Testis (tissue), 3 donors: ENCODE data around the gene FIGNL2. TPM values are rescaled to one million over a fixed set of nuclear protein-coding genes. Genes with fewer than 3 reads are reported as not detected.

Source experiments
- DNase-seq: peaks from one replicate; pipeline ENCODE4 v3.0.0-alpha.2; 2019
- H3K27ac ChIP-seq, 2 donors: fragments of 200-600 bp; sonication (generic); one replicate each; pipeline ENCODE4 v1.5.1; 2019
- H3K27me3 ChIP-seq: fragments of 200-600 bp; sonication (generic); one replicate; pipeline ENCODE4 v1.5.1; 2019
- H3K36me3 ChIP-seq: fragments of 200-600 bp; sonication (generic); one replicate; pipeline ENCODE4 v1.5.1; 2017; ENCODE audit warnings: low read depth; ENCODE audit errors: missing control alignments
- H3K4me1 ChIP-seq: fragments of 200-600 bp; sonication (generic); one replicate; pipeline ENCODE4 v1.5.1; 2019
- H3K4me3 ChIP-seq, 2 donors: fragments of 200-600 bp; sonication (generic); one replicate each; pipeline ENCODE4 v1.5.1; 2017 to 2019
- H3K9me3 ChIP-seq: fragments of 200-600 bp; sonication (generic); one replicate; pipeline ENCODE4 v1.5.1; 2017
- CTCF ChIP-seq, 3 experiments: fragments of 450-650 bp in 2 of 3; fragments of 200-600 bp in 1 of 3; sonication (generic) in 1 of 3; IDR thresholded peaks; one replicate each; pipeline ENCODE4 v1.5.1; 2016 to 2019; ENCODE audit warnings: antibody characterized with exemption in 3 of 3, mild to moderate bottlenecking in 2 of 3, moderate library complexity in 1 of 3
- POLR2A ChIP-seq: fragments of 450-650 bp; IDR thresholded peaks from one replicate; pipeline ENCODE4 v1.6.1; 2017; ENCODE audit warnings: antibody characterized with exemption, mild to moderate bottlenecking, moderate library complexity
- WGBS, 2 donors: methylation state at CpG; one replicate each; pipeline ENCODE4 v1.1.5; 2018; 5-methylcytosine and 5-hydroxymethylcytosine counted together
- intact Hi-C: fragments of 100-400 bp; cut with DNase I; formaldehyde crosslinking; loops from one replicate; pipeline ENCODE4 v1.15.1; 2023; ENCODE audit warnings: low total_unique reads
- polyA plus RNA-seq: library from polyadenylated mRNA; stranded (reverse); fragments of 350-450 nt; fragmentation: Illumina TruSeq; extraction: RNeasy Lipid Tissue Mini Kit (QIAGEN cat#74804); gene quantifications from one replicate; pipeline ENCODE4 v1.2.3, GENCODE V29; 2014; ENCODE audit warnings: low read depth, low replicate concordance; ENCODE audit not compliant: insufficient read depth
- total RNA-seq, 2 donors: library from RNA; depleted of rRNA; stranded (reverse); fragments of >200 nt; gene quantifications; one replicate each; pipeline ENCODE4 v1.2.3, GENCODE V29; 2016

FIGNL2 gene
- total and polyA plus RNA-seq, 3 donors from 2014 or later: 1.1 to 2.1 (median 1.7) TPM

GRCh38 chr12:51884676-51885229 is 36.2 kb upstream of the FIGNL2 start:
- intact Hi-C loops: no loop called here
- H3K4me3 ChIP-seq: no peak overlapping the region
- 91 to 92% methylated on average over 11 of the region's 11 CpGs for WGBS, 2 donors

GRCh38 chr12:51883998-51884675 is 35.6 kb upstream of the FIGNL2 start:
- H3K9me3 ChIP-seq: no peaks in the 10 kb centered on the region
- no peaks in the 10 kb centered on the region for H3K4me1 ChIP-seq
- WGBS, 2 donors: 81 to 93% methylated on average over 4 of the region's 4 CpGs
- no peak for TF ChIP-seq POLR2A
- no peak for TF ChIP-seq CTCF (IDR thresholded peaks at IDR 0.05)
- H3K36me3 ChIP-seq: no peaks in the 10 kb centered on the region
- no peak overlapping the region for H3K4me3 ChIP-seq
- DNase-seq: no peak
- intact Hi-C loops: no loop called here
- no peak overlapping the region for H3K27ac ChIP-seq
- H3K27me3 ChIP-seq: no peaks in the 10 kb centered on the region

More at GRCh38 chr12:51884676-51885229, 36.2 kb upstream of the FIGNL2 start:
- TF ChIP-seq CTCF (IDR thresholded peaks at IDR 0.05) (no peak), POLR2A (no peak)
- Histone ChIP-seq H3K27me3 (no peaks in the 10 kb centered on the region), H3K4me1 (no peaks in the 10 kb centered on the region), H3K9me3 (no peaks in the 10 kb centered on the region), H3K36me3 (no peaks in the 10 kb centered on the region), H3K27ac (no peak overlapping the region)
- DNase-seq: no peak

GRCh38 chr12:51883295-51883694 is 34.8 kb upstream of the FIGNL2 start:
- TF ChIP-seq CTCF (IDR thresholded peaks at IDR 0.05): no peak
- no peak for TF ChIP-seq POLR2A
- 71 to 83% methylated on average over 1 of the region's 1 CpG for WGBS, 2 donors
- no peak overlapping the region for H3K4me3 ChIP-seq
- no peak overlapping the region for H3K27ac ChIP-seq
- no peaks in the 10 kb centered on the region for H3K4me1 ChIP-seq
- intact Hi-C loops: no loop called here
- DNase-seq: no peak
- no peaks in the 10 kb centered on the region for H3K36me3 ChIP-seq
- H3K27me3 ChIP-seq: no peaks in the 10 kb centered on the region
- H3K9me3 ChIP-seq: no peaks in the 10 kb centered on the region

- no peaks in the 10 kb centered on the region for H3K27me3 ChIP-seq
- no peak for TF ChIP-seq POLR2A
- no peak for DNase-seq
- H3K4me1 ChIP-seq: no peaks in the 10 kb centered on the region
- intact Hi-C loops: loop anchor here (10.0 kb wide), 1 partner anchor 194 kb away; no protein-coding TSS in a partner anchor
- no peak overlapping the region for H3K4me3 ChIP-seq
- H3K36me3 ChIP-seq: no peaks in the 10 kb centered on the region
- H3K9me3 ChIP-seq: no peaks in the 10 kb centered on the region
- 67 to 82% methylated on average over 3 of the region's 3 CpGs for WGBS, 2 donors
- no peak overlapping the region for H3K27ac ChIP-seq
Observed at GRCh38 chr12:51879102-51879501, 30.6 kb upstream of the FIGNL2 start.

- H3K36me3 ChIP-seq: no peaks in the 10 kb centered on the region
- intact Hi-C loops: loop anchor here (10.0 kb wide), 1 partner anchor 190 kb away; no protein-coding TSS in a partner anchor
- no peak for DNase-seq
- H3K27ac ChIP-seq: no peak overlapping the region
- no peak for TF ChIP-seq POLR2A
- no peak for TF ChIP-seq CTCF (IDR thresholded peaks at IDR 0.05)
- no peaks in the 10 kb centered on the region for H3K4me1 ChIP-seq
- 88 to 95% methylated on average over 4 of the region's 4 CpGs for WGBS, 2 donors
- H3K27me3 ChIP-seq: no peaks in the 10 kb centered on the region
- H3K9me3 ChIP-seq: no peaks in the 10 kb centered on the region
- H3K4me3 ChIP-seq: no peak overlapping the region
Observed at GRCh38 chr12:51874486-51874885, 26.0 kb upstream of the FIGNL2 start.
